GM18861 (cell line): ENCODE measurements around the gene CASZ1.

Experiments used
- ATAC-seq: cut with Tn5 transposase; IDR thresholded peaks from one replicate; pipeline ENCODE4 v1.9.1; 2021; ENCODE audit not compliant: unreplicated experiment

The CASZ1 gene

GRCh38 chr1:10777749-10778574 lies 18.5 kb downstream of the CASZ1 start:
- no peak for ATAC-seq

GRCh38 chr1:10776190-10776905 lies 20.1 kb downstream of the CASZ1 start:
- ATAC-seq: no peak

DNA sequence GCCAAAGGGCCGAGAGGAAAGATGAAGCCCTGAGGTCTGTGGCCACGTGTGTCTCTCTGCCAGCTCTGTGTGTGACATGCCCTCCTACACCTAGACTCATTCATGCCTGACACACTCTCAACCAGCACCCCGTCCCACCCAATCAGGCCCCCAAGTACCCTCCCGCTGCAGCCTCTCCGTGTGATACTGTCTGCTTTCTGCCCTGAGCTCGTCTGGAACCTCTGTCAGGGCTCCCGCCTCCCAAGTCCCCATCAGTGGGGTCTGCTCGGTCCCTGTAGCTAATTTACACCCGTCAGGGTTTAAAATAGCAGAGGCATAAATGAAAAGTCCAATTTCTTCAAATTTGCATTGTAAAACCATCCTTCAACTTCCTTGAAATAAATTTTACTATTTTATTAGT lies 20.7 kb downstream of the CASZ1 start:
- ATAC-seq: no peak

DNA sequence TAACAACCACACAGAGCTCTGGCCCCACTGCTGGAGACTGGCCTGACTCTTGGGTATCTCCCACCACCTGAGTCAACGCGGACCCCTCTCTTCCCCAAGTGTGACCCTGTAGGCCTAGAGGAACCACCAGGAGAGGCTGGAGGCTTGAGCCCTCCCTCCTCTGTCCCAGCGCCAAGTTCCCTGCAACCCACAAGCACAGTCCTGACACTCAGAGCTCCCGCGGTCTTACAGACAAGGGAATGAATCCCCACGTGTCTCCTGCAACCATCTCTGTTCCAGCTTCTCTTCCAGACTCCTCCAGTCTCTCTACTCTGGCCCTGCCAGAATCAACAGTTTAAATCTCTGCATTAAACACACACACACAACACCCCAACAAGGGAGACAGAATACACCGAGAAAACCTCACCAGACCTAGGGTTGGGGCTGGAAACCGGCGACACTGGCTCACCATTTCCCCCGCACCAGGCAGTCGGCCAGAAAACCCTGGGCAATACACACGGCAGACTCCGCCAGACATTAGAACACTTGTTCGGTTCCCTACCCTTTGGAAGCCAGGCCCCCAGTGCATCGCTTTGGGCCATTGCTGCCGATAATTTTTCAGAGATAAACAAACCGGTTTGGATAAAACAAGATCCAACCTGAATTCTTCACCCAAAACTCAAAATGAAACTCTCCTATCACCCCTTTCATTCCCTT lies 21.7 kb downstream of the CASZ1 start:
- ATAC-seq: no peak

DNA sequence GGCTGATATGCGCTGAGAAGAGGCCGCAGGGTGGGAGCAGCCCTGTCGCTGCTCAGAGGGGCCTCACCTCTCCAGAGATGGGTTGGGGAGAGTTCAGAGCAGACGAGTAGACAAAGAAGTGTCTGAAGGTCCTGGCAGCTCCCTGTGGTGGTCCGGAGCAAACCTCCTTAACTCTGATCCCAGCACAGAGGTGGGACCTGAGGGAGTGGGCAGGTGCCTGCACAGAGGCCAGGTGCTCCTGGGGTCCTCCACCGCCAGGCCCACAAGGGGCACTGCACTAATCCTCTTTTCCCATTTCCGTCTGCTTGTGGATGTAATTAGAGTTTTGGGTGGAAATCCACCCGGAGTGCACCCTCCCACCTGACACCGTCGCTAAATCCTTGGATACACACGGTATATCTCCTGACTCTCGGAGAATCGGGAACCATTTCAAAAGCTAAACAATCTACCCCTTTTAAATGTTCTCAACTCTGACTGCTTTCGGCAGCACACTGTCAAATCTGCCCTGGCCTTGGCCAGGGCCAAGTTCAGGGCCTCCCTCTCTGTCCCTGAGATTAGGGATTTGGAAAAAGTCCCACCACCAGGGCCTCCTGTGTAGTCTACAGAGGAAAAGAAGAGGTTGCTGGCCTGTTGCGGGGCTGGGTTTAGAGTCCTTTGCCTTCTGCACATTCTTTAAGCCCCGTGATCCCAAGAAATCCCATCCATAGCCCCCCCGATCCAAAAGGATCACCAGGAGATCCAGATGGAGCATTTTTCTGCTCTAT lies 22.4 kb downstream of the CASZ1 start:
- ATAC-seq: no peak

GRCh38 chr1:10773376-10773775 lies 23.1 kb downstream of the CASZ1 start:
- no peak for ATAC-seq

DNA sequence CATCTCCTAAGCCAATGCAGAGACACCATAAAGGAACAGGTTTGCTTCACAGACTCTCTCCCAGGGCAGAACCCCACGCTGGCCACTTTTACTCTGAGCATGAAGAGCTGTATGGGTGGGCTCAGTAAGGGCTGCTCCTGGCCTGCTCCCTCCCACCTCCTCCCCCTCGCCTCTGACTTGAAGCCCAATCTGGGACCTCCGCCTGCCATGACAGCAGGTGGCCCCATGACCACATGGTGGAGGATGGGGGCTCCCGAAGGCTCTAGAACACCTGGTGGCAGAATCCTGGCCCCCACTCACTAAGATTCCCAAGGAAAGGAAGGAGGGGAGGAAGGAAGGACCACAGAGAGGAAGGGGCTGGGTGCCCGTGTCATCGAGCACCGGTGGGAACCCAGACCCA lies 23.7 kb downstream of the CASZ1 start:
- ATAC-seq: no peak

GRCh38 chr1:10771789-10772188 lies 24.7 kb downstream of the CASZ1 start:
- no peak for ATAC-seq

DNA sequence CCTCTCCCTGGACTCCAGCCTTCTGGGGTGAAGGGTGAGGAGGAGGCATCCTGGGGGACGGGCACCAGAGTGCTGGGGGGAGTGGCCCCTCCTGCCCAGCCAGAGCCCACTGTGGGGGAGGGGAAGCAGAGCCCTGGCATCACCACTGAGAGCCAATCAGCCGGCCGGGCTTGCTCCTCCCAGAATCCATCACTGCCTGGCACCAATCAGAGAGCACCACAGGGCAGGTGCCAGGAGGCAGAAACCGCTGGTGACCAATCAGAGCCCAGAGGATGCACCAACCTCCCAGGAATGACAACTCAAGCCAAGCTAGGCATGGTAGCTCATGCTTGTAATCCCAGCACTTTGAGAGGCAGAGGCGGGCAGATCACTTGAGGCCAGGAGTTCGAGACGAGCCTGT lies 27.9 kb downstream of the CASZ1 start:
- ATAC-seq: no peak

DNA sequence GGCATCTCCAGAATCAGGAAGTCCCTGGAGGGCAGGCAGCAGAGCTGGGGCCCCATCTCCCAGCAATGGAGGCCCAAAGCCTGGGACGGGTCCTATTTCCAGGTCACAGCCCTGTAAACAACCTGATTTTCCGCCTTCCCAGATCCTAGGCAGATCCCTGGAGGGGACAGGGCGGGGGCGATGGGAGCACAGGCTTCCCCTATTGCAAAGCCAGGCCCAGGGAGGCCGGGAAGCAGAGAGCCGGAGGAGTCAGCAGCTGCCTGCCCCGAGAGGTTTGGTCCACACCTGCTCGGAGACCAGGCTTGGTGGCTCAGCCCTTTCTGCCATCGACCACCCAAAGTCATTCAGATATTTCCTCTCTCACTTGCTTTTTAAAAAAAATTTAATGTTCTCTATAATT lies 29.2 kb downstream of the CASZ1 start:
- ATAC-seq: no peak

GRCh38 chr1:10765734-10766478 lies 30.5 kb downstream of the CASZ1 start:
- ATAC-seq: no peak

- ATAC-seq: no peak
Observed at GRCh38 chr1:10765304-10765703, 31.1 kb downstream of the CASZ1 start.

DNA sequence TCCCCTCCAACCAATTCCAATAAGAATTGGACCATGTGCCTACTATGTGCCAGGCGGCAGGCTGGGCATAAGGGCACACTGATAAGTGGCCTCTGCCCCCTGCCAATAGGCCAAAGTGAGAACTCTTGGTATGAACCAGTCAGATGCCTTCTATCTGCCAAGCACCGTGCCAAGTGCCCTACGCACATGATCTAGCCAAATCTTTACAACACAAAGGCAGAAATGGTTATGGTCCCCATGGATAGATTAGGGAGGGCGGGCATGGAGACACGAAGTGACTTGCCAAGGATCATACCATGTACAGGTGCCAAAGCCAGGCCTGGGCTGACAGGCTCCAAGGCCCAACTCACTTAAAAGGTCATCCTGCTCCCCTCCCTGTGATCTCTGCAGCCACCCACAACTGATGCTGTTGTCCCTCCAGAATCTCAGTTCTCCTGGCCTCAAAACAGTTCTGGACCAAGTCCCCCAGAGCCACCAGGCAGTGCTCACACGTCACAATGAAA lies 32.1 kb downstream of the CASZ1 start:
- ATAC-seq: no peak

DNA sequence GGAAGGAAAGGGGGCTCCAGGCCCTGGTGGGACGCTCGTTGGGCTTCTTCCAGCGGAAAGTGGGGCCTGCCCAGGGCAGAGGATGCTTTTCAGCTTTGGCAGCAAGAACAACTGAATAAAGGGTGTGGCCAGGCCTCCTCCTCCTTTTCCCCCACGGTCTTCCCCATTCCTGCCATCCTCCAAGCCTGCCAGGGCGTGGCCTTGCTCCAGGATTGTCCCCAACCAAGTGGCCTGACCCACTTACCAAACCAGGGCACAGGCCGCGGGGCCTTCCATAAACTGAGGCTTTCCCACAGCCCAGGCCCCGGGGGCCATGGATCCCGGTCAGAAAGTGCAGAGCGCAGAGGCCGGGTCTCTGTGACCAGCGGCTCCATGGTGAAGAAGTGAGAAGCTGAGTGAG lies 33.6 kb downstream of the CASZ1 start:
- no peak for ATAC-seq

GRCh38 chr1:10762153-10762523 lies 34.3 kb downstream of the CASZ1 start:
- no peak for ATAC-seq

DNA sequence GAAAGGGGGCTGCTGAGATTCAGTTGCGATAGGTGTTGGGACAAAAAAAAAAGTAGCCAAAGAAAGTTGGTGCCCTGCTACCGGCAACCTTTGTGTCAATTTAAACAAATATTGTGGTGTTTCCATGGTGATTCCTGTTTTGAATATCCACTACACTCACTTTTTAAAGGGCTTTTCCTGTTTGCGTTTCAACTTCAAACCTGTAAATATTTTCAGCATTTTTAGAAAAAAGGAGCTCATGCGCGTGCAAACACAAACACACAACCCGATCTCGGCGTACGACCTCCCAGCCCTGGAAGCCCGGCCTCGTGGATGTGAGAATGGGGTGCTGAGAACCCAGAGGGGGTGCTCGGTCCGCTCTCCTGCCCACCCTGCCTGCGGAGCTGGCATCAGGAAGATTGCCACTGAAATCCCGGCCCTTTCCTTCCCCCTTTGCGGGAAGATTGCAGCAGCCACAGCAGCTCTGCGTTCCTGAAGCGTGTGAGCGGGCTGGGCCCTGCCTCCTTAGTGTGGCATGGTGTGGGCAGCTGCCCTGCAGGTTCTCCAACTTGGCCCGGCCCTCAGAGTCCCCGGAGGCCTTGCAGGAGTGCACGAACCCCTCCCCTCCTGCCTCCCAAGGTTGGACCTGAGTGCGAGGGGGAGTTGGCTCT lies 34.8 kb downstream of the CASZ1 start:
- ATAC-seq: no peak

- ATAC-seq: no peak
Observed at GRCh38 chr1:10760566-10761502, 35.6 kb downstream of the CASZ1 start.

DNA sequence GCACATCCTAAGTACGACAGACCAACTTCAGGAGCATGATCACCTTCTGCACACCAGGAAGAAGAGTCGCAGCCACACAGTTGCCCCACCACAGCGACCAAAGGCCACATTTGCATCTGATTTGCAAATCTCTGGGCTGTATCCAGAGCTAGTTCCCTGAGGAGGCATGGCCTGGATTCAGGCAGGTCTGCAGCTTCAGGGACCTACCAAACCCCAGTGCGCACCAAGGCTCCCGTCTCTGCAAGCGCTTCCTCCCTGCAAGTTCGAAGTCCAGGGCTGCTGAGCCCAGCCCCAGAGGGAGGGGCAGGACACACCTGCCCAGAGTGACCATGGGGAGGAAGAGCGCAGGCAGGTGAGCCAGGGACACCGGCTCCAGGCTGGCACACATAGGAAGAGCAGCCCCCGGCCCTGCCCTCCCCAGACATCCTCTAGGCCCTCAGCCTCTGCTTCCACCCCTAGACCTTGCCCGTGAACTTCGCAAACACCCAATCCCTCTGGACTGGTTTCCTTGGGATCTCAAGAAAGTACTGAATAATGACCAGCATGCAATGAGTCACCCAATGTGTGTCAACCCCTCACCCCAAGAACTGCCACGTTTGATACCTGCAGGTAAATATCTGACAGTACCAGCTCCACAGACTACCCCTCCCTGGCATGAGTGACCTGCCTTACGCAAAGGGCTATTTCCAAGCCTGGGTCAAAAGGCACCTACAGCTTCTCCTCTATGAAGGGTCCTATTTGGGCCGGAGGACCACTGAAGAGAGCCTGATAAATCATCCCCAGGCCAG lies 36.8 kb downstream of the CASZ1 start:
- no peak for ATAC-seq
